Left lobe of liver (tissue), 2 donors: Measurements from ENCODE around the gene FOXJ3. TPM values are rescaled to one million over a fixed set of nuclear protein-coding genes. Genes with fewer than 3 reads are reported as not detected.

ENCODE experiments used
- ATAC-seq: fragments of 200-7000 bp; cut with Tn5 transposase; one replicate; pipeline ENCODE4 v1.9.1; 2020; ENCODE audit warnings: mild to moderate bottlenecking, moderate library complexity
- DNase-seq: peaks from one replicate; pipeline ENCODE4 v3.0.0-alpha.2; 2020; ENCODE audit warnings: low spot score
- total RNA-seq: library from RNA; stranded (reverse); gene quantifications from one replicate; pipeline ENCODE4 v1.2.1, GENCODE V29; 2021
- donor health status: DM: no; HTN: no; CAD: no; lungs with moderate emphysema.
- donor health status: DM: no; HTN: yes; CAD: no.

The FOXJ3 gene
- total RNA-seq, 1 donor from 2014 or later, result 13.7 TPM

DNA sequence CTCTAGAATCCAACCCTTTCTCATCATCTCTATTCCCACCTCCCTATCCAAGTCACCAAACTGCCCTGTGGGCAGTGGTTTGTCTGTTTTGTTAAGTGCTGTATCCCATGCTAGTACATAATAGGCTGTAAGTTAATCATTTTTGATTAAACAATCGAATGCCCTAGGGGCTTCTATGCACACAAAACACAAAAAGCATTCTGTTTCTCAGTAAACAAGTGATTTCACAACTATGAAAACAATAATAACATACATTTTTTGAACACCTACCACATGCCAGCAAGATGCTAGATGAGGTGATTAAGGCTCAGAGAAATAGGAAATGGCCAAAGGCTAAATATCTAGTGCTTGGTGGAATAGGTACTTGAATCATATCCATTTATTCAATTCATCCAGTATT, 186.9 kb downstream of the FOXJ3 start:
- DNase-seq (no peak), ATAC-seq (no peak)

DNA sequence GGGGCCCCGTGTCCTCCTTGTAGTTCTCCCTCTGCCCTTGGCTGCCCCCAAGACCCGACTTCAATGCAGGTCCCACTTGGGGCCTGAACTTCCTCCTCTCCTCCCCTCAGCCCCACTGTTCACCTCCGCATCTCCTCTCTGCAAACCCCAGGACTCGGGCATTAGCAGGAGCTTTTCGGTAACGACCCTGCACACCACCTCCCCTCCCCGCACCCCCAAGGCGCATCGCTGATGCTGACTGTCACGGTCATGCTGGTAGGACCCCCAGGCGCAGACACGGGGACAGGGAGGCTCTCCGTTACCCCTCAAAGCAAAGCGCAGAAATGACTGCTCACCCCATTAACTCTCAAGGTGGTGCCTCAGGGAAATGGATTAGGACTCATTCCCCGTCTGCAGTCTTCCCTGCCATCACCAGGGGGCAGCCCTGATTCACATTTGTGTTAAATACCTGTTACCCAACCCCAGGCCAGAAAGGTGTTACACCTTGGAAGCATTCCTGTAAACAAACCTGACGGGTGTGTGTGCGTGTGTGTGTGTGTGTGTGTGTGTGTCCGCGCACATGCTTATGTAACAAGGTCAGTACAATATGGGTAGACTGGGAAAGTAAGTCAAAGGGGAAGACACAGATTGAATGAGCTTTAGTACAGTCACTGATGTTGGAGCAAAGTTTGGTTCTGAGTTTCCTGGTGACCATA, 188.3 kb downstream of the FOXJ3 start:
- peak; percentile 98 for ATAC-seq
- peak; percentile 91 for DNase-seq

DNA sequence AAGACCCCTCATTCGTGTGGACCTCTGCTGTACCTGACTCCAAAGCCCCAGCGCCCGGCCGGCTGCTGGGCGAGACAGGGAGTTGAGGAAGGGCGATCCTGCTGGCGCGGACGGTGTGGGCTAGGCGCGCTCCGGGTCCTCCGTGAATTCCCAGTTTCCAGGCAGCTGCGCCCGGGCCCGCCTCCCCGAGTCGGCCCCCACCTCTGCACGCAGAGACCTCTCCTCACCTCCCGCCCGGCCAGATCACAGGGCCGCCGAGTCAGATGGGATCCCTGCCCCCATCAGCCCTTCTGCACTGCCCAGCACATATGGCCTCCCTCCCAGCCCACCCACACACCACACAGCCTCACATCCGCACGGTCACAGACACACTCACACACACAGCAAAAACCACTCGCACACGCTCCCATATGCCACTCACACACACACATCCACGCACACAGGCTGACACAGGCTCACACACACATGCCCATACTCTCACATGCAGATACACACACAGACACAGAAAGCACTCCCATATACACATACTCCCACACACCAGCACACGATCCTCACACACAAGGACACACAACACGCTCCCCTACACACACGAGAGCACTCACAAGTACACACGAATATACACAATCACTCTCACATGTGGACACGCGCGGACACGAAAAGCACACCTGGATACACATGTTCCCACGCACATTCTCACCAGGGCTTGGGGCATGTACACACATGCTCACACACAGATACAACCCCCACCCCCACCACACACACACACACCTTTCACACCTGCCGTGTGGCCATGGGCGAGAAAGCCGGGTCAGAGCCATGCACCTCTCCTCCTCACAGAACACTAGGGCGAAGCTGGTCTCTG, 189.0 kb downstream of the FOXJ3 start:
- DNase-seq, result no peak
- ATAC-seq, result no peak

DNA sequence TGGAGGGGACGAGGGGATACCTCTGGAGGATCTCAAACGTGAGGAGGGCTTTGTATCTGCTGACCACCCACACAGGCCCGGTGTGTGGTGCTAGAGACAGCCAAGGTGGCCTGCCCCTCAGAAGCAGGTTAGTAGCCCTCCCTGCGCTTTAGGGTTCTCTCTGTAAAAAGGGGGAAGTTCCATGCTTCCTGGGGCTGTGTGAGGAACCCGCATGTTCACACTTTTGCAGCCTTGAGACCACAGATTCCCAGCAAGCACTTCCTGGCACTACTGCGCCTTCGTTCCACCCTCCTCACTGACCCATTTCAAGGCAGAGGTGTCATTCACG, 189.7 kb downstream of the FOXJ3 start:
- no peak for DNase-seq
- ATAC-seq, result no peak

DNA sequence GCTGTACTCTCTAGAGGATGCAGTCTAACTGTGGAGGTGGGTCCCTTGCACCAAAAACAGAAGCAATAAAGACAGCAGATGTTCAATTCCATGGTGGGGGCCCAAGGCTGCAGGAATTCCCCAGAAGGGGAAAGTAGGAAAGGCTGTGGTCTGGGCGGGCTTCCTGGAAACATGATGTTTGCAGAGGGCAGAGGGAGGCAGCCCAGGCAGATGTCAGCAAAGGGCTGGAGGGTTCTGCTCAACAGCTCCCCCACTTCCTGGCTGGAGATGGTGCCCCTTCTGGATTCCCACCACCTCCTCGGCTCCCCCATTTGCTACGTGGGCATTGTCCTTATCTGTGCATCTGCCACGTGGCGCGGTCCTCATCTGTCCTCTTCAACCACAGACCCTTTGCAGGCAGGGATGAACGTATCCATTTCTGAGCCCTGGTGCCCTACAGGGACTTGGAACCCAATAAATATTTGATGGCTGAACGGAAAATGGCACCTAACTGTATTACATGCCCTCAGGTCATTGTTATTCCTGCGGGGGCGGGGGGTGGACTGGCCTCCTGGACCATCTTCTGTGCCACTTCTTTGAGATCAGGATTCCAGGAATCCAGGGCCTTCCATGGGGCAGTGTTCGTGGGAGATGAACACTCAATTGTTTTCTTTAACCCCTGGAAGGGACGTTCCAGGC, 190.2 kb downstream of the FOXJ3 start:
- DNase-seq (no peak), ATAC-seq (no peak)

DNA sequence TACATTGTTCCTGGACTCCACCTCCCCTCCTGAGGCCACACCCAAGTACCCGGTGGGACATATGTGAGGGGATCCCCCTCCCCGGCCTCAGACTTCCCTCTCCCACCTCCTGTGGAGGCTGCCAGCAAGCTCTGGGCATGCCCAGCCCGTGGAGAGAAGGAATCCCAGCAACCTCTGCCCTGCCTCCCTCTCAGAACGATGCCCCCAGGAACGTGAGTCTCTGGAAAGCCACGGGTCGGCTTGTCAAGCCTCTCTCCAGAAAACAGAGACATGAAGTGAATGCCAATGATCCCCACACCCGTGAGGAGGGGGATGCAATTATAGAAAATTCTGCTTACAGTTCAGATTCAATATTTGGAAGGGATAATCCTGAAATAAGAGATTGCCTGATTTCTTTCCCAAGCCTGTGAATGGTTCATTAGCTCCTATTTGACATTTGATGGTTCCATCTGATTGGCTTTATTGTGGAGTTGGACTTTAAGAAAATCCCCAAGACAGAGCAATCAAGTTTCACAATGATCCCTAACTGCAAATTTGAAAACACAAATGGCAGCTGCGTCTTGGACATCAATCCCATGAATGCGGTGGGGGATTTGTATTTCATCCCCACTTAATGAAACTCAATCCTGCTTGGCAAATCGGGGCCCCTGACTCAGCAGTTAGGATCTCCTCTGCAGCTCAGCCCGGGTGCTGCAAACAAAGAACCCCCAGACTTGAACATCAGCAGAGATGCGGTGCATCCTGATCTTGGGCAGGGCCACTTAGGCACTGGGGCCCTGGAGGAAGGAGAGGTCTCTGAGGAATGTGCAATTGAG, 190.9 kb downstream of the FOXJ3 start:
- DNase-seq, result no peak
- no peak for ATAC-seq

DNA sequence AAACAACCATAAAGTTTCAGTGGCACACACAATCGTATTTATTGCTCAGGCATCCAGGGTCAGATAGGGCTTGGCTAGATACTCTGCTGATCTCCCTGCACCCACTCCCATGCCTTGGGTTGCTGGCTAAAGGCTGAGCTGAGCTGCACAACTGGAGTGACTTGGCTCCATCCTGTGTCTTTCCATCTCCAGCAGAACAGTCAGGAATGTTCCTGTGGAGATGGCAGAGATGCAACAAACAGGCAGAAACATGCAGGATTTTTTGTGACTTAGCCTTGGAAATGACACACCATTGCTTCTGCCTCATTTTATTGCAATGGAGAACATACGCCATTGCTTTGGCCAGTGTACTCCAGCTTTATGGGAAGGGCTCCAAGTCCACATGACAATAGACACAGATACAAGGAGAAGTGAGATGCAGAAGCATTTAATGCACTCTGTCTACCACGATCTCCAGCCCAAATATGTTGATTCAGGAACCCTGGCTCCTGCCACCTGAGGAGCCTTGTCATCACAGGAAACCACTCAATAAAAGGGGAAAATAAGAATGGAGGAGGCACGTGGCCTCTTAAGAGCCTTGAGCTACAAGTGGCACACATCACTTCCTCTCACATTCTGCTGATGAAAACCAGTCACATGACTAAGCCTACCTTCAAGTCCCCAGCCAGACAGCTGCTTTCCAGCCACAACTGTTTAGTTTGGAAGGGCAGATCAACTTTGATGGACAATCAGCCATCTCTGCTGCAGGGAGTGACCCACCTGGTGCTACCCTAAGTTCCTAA, 191.9 kb downstream of the FOXJ3 start:
- no peak for ATAC-seq
- DNase-seq, result no peak

DNA sequence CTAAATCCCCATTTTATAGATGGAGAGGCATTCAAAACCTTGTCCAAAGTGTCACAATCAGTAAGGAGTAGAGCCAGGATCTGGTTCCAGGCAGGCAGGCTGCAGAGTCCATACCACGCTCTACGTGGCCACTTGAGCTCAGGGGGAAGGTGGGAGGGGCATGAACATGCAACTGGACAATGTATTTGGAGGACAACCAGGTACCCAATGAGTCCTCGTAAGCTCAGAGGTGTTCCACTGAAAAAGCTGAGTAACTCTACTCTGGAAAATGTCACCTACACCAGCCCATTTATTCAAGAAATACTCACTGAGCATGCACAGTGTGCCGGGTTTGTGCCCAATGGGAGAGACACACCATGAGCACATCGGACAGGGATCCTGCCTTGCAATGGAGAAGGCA, 193.1 kb downstream of the FOXJ3 start:
- ATAC-seq (no peak), DNase-seq (no peak)

DNA sequence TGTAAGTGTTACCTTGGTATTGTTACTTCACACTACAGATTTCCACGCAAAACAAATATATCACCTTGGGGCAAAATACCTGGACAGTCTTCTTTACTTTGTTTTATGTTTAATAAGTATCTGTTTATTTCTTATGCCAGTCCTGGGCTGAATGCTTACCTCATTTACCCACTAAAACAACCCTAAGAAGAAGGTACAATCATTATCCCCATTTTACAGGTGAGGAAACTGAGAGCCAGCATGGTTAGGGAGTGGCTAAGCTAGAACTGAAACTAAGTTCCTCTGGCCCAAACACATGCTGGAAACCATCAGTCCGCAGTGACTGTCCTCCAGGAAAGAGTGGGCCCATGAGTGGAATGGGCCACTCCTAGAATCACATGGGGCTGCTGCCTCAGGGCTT, 194.8 kb downstream of the FOXJ3 start:
- ATAC-seq (no peak), DNase-seq (no peak)

DNA sequence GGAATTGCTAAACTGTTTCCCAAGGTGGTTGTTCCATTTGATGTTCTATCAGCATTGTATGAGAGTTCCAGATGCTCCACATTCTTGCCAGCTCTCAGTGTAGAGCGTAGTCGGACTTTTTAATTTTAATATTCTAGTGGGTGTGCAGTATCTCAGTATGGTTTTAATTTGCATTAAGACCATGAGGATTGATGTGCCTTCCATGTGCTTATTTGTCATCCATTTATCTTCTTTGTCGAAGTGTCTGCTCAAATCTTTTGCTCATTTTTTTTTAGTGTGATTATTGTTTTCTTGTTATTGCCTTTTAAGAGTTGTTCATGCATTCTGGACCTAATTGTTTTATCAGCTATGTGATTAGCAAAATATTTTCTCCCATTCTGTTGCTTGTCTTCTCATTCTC, 195.6 kb downstream of the FOXJ3 start:
- ATAC-seq, result no peak
- DNase-seq, result no peak

DNA sequence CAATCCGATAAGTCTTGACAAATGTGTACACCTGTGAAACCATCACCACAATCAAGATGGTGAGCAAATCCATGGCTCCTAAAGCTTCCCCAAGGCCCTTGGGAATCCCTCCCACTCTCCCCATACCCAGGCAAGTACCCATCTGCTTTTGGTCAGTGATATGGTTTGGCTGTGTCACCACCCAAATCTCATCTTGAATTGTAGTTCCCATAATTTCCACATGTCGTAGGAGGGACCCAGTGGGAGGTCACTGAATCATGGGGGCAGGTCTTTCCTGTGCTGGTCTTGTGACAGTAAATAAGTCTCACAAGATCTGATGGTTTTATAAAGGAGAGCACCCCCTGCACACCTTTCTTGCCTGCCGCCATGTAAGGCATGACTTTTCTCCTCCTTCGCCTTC, 196.4 kb downstream of the FOXJ3 start:
- DNase-seq (no peak), ATAC-seq (no peak)

DNA sequence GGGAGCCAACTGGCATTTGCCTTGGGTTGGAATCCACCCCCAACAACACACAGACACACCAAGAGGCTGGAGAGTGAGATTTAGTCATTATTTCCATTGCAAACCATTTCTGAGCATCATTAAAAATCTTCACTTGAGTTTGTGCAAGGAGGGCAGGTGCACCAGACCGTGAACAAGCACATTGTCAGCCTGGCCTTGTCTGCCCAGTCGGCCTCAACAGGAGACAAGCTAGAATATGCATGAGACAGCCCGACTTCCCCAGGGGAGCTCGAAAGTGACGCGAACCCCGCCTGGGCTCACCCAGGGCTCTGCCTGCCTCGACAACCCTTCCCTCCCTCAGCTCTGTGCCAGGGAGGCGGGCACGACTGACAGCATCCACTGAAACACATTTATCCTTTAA, 197.3 kb downstream of the FOXJ3 start:
- DNase-seq (no peak), ATAC-seq (no peak)

DNA sequence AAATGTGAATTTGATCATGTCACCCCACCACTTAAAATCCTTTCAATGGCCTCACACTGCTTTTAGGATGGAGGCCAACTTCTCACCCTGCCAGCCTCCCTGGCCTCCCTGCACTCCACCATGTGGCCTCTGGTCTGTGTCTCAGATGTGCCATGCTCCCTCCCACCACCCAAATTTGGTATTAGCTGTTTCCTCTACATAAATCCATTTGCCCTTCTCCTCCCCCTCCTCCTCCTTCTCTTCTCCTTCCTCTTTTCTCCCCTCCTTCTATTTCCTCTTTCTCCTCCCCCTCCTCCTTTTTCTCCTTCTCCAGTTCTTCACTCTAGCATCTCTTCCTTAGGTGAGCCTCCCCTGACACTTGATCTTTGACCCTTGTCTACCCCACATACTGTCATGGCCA, 198.6 kb downstream of the FOXJ3 start:
- no peak for DNase-seq
- no peak for ATAC-seq

DNA sequence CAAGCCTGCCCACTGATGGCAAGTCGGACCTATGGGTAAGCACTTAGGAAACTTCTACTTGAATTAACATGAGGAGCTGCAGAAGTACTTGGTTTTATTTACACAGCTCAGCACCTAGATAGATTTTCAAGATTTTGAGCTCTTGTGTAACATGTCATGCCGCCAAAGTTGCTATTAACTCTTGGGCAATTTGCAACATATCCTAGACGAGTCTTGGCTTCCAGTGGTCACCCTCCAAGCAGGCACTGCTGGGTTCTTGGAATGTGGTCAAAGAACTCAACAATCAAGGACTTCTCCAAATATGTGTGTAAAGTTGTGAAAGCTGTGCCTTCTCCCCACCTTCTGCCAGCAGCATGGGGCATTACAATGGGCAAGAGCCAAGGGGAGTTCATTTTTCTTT, 199.6 kb downstream of the FOXJ3 start:
- DNase-seq (no peak), ATAC-seq (no peak)

DNA sequence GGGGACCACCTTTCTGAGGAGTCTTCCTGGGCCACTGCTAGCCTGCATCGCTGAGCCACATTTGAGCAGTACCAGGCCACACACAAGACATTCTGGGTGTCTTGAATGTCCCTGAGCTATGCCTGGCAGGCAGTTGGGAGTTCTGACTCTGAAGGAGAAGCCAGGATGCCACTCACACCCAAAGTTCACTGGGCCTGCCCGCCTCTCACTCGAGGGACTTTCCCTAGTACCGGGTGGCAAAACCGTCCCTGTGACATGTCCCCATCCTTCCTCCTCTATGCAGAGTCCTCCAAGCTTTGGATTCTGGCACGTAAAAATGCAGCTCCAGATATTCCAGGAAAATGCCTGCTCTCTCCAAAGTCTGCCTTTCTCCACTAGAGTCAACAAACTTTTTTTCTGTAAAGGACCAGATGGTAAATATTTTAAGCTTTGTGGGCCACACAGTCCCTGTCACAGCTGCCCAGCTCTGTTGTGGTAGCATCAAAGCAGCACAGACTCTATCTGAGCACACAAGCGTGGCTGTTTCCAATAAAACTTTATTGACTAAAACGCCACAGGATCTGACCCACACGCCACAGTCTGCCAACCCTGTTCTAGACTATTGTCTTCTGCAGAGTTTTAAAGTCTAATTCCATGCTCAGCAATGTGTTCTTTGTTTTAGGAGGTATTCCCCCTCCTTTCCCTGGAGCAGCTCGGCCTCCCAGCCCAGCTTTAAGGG, 201.1 kb downstream of the FOXJ3 start:
- DNase-seq, result no peak
- no peak for ATAC-seq

DNA sequence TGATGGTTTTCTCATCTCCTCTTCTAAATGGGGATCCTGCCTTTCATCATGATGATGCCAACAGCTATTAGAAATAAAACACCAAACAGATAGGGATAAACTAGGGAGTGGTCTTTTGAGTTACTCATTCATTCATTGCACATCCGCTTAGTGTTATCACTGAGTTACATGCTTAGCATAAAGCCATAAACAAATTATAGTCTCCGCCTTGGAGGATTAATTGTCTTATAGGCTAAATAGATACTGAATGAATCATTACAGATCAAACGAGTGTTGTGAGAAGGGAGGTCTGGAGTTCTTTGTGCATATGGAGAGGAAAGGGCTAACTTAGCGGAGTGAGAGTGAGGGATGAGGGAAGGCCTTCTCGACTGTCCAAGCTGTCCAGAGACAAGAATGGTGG, 201.6 kb downstream of the FOXJ3 start:
- ATAC-seq, result no peak
- no peak for DNase-seq

DNA sequence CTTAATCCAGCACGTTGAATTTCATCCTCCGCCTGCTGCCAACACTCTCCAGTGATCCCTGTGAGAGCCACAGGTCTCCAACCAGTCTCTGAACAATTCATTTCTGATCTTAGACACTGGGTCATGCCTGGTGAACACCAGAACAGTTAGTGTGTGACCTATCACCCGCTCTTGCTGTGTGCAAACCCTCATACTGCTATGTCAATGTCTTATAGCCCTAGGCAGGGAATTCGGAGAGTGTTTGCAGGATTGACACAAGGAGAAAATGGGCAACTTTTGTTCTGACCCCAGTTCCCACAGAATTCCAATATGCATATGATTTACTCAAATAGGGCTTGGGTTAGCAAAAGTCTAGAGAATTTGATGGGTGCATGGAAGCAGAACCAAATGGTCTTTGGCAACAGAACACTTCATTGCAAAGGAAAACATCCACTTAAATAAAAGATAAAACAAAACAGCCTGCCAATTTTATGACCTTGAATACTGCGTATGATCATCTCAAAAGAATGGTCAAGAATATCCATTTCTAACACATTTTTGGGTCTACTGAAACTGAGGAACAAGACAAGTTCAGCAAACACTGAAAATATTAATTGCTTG, 204.9 kb downstream of the FOXJ3 start:
- ATAC-seq, result no peak

DNA sequence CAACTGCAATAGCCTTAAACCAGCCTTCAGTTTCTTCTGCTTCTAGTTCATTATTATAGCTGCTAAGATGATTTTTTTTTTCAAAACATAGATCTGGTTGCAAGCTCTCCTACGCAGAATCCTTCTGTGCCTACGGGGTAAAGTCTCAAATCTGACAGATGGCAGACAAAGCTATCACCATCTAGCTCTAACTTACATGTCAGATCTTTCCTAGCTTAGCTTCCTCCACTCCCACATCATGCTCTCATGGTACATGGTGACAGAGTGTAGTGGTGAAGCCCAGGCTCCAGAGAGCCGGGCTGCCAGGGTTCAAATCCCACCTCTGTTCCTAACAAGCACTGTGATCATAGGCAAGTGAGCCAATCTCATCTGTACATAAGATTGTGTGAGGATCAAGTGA, 206.1 kb downstream of the FOXJ3 start:
- ATAC-seq (no peak), DNase-seq (no peak)

More for the DNA sequence above, 204.9 kb downstream of the FOXJ3 start:
- no peak for DNase-seq

DNA sequence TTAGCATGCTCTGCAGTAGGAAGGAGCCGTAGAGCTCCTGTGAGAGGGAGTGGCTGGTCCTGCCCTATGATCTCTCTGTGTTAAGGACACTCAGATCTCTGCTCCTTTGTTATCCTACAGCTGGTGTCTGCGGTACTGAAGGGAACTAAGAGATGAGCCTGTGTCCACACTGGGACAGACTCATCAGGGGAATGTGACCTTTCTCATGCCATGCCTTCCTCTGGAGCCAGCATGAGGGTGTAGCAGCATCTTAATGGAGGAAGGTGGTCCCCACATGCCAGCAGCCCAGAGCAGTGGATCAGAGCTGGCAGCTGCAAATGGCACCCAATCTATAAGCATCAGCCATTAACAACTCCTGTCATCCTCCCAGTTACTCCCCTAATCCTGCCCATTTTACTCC, 206.5 kb downstream of the FOXJ3 start:
- DNase-seq, result no peak
- no peak for ATAC-seq
